GM18951 (cell line): ENCODE data around the gene RAB22A.

Experiments
- POLR2A ChIP-seq: IDR thresholded peaks from 4 replicates; pipeline ENCODE4 v1.6.1; 2011; ENCODE audit warnings: mild to moderate bottlenecking; ENCODE audit not compliant: insufficient read length, insufficient read depth; ENCODE audit errors: extremely low read depth
- in situ Hi-C: fragments of 300-500 bp; cut with MboI; formaldehyde crosslinking; loops from one replicate; pipeline ENCODE4 v1.12.0; 2022; ENCODE audit warnings: low sequenced_read_pairs, mixed read lengths, inconsistent platforms; ENCODE audit not compliant: unreplicated experiment

The RAB22A gene, protein sequence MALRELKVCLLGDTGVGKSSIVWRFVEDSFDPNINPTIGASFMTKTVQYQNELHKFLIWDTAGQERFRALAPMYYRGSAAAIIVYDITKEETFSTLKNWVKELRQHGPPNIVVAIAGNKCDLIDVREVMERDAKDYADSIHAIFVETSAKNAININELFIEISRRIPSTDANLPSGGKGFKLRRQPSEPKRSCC

DNA sequence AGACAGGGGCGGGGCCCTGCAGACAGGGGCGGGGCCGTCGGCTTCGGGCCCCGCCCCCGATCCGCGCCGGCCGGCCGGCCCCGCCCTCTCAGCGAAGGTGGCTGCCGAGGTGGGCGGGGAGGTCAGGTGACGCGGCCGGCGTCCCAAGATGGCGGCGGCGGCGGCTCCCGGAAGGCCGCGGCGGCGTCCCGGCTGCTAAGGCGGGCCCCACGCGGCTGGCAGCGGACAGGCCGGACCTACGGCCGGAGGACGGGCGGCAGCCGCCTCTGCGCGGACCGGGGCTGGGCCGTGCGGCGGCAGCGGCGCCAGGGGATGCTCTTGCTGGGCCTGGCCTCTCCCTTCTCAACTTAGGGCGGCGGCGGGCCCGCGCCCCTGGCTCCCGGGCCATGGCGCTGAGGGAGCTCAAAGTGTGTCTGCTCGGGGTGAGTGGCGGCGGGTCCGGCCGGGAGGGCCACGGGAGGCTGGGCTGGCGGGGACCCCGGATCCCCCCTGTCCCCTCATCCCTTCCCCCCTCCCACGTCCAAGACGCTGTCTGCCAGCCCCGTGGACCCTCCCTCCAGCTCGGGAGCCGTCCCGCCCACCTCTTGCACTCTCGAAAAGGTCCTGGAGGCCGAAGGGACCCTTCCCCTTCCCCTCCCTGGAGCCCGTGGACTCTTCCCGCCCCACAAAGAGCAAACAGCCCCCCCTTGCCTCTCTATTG is at the start of gene RAB22A:
Gene RAB22A (plus strand): TSS at position 125 of the 700 bp plus-strand sequence. CDS start 262 bp downstream, at position 387.
- TF ChIP-seq POLR2A, result peak; percentile 95
- in situ Hi-C loops, result no loop called here

DNA sequence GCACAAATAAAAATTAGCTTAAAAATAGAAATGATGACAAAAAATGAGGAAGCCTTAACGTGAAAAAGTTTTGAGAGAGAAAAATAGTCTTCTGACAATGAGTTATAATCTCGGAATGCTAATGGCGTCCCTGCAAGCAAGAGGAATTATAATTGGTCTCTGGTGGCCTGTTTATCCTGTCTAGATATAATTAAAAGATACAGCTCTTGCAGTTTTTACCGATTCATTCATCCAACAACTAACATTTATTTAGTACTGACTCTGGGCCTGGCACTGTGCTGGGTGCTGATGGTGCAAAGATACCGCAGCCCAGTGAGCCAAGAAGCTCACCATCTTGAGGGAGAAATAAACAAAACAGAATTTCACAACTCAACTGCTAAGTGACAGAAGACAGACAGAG is 49.5 kb upstream of the RAB22A start:
- in situ Hi-C loops, result no loop called here
- TF ChIP-seq POLR2A, result no peak

DNA sequence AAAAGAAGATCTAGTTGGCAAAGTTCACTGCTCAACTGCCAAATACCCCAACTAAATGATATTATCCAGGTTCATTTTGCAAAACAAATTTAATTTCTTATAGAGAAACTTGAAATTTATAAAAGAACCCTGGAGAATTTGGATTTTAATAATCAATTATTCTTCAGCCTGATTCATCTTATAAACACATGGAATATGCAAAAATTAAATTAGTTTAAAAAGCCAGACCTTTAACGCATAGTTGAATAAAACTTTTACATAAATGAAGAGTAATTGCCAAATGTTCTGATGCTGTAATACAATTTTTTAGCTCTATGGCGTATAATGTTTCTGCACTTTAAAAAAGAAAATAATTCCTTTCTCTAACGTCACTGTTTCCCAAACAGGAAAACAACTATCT is 47.9 kb upstream of the RAB22A start:
- in situ Hi-C loops, result no loop called here
- TF ChIP-seq POLR2A, result no peak

DNA sequence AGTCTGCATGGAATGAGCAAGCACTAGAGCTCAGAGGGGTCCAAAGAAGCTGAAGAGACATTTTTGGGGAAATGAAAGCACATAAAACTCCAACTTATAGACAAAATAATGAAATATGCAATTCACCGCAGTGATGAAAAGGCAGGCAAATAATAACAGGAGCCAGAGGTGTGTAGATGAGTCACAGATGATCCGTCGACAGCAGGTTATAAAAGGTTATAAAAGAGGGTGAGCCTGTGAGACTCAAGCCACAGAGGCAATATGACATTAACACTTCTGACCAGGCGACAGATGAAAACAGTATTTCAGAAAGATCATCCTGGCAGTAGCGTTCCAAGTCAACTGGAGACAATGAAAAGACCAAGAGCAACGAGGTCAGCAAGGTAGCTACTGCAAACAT is 45.2 kb upstream of the RAB22A start:
- TF ChIP-seq POLR2A, result no peak
- in situ Hi-C loops, result no loop called here

DNA sequence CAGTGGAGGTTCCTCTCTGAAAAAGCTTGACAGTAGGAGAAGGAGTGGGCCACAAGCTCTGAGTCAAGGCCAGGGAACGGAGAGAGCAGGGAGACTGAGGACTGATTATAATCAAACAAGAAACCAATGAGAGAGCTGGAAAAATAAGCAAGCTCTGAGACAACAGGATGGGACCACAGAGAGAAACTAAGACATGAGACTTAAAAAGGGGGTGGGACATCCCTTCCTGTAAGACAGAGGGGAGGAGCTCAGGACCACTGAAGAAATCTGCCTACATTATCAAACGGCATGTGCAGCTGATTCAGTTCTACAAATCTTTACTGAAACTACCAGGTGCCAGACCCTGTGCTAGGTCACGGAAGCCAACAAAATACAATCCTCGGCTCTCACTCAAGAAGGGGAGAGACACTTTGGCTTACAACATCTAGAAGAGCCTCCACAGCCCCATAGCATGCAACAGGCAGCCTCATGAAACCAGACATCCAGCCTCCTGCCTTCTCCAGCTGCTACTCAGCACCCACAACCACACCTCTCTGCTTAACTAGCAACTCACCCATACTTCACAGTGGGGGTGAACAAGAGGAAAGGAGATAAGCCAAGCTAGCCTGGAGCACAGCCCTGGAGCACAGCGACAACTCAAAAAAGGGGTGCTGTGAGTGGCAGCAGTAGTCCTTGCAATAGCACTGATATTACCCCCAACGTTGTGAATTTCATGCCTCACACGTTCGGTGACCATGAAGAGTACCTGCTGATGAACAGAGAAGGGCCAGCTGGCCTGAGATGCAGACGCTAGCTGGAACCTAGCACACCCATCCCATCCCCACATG is 41.9 kb upstream of the RAB22A start:
- no peak for TF ChIP-seq POLR2A
- in situ Hi-C loops, result no loop called here

DNA sequence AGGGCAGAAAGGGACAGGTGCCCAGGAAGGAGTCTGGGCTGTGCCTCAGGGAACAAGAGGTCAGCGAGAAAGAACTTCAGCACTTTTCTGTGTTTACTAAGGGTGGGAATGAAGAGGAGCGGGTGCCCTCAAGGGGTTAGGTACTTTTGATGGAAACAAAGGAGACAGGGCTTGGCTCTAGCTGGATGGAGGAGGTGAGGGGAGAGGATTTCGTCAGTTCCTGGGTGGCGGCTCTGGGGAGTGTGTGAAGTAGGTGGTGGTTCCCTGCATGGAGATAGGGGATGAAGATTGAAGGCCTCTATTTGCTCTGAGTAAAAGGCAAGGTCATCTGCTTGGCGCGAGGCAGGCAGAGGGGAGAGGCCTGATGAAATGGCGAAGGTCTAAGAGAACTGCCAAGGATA is 41.1 kb upstream of the RAB22A start:
- no peak for TF ChIP-seq POLR2A
- in situ Hi-C loops, result no loop called here

DNA sequence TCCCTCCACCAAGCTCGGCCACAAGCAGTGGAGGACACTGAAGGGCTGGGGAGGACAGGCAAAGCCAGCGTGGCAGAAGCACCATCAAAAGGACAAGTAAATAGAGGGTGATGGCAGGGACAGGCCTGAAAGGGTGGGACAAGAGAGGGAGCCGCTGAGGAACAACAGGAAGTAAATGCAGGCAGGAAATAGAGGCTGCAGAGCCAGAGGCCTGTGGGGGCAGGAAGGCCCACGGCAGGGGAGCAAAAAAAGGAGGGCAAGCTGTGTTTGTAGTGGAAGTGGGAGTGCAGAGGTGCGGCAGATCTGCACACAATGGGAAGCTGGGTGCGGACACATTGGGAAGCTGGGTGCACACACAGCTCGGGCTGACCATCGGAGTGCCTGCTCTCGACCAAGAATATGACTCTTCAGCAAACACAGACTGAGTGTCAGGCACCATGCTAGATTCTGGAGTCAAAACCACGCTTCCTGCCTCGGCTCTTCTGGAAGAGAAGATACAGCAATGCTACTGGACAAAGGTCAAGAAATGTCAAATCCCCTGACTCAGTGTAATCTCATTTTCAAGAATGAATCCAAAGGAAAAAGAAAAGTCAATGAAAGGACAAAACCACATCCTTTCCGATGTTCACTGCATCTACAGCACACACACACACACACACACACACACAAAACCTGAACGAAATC is 40.4 kb upstream of the RAB22A start:
- in situ Hi-C loops, result no loop called here
- TF ChIP-seq POLR2A, result no peak

DNA sequence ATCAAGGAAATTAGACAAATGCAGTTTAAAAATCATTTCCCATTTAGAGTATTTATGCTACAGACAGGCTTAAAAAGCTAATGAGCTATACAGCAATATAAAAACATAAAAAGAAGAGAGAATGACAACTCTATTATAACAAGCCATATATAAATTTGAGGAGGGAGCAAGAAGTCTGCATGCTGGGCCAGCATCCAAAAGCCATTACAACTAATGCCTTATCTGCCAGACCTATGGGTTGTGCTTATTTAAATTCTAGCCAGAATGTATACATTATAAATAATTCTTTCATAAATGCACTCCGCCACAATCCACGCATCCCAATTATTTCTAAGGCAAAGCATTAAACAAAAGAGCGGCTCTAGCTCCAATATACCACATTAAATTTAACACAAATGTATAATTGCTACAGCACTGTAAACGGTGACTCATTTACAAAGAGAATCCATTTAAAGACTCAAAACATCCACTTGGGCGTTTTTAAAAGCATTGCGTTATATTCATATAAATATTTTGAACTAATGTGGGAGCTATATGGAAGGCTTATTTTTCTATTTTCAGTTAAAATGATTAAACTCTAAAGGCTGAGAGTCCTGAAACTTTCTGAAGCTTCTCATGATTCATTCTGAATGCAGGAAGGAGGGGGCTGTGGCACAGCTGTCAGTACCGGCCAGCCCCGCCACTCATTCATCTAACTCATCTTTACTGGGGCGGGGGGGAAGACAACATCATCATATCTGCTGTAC is 37.7 kb upstream of the RAB22A start:
- no peak for TF ChIP-seq POLR2A
- in situ Hi-C loops, result no loop called here

DNA sequence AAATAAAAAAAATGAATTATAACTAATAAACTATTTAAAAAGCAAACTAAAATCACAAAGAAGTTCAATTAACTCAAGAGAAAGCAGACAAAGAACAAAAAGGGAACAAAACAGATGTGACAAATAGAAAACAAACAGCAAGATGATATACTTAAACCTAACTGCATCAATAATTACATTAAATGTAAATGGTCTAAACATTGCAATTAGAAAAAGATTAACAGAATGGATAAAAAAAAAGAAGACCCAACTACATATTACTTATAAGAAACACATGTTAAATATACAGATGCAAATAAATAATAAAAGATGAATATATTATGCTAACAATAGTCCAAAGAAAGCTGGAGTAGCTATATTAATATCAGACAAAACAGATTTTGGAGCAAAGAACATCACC is 35.1 kb upstream of the RAB22A start:
- no peak for TF ChIP-seq POLR2A
- in situ Hi-C loops, result no loop called here

DNA sequence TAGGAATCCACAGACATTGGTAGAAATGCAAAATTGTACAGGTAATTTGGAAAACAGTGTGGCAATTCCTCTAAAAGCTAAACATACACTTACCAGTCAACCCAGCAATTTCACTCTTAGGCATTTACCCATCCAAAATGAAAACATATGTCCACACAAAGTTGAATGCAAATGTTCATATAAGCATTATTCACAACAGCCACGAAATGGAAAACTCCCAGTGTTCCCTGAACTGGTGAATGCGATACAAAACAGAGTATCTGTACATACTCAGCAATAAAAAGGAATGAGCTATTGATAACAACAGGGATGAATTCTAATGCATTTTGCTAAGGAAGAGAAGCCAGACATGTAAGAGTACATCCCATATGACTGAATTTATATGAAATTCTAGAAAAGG is 32.4 kb upstream of the RAB22A start:
- in situ Hi-C loops, result no loop called here
- TF ChIP-seq POLR2A, result no peak

DNA sequence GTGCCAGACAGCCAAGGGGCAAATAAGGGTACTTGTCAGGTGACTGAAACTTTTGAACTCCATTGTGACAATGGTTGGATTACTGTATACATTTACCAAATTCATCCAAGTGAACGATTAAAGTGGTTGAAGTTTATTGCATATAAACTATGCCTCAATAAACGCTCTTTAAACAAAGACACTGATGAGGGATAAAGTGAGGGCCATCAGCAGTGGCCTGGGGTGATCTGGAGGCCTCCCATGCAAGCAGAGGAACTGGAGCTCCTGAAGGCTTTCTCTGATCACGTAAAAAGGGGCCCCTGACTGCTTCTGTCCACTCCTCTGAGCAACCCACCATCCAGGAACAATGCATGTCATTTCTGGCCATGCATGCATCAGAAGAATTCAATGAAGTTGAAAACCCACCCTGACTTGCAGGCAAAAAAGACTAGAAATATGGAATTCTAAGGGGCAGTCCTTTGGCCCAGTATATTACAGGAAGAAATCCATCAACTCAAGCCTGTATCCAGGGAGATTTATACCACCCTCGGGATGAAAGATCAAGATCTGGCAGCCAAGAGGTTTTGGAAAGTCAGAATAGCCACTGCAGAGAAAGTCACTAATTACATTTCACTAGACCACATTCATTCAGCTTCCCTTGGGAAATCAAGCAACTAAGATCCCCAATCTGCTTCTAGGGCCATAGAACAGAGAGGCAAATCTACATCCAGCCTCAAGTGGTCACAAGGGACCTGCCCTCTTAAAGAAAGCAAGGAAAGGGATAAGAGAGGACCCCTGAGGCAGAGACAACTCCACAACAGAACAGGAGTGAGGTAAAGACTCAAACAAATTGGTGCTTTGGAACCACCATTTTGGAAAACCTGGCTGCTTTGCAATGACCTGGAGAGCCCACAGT is 31.7 kb upstream of the RAB22A start:
- in situ Hi-C loops, result no loop called here

DNA sequence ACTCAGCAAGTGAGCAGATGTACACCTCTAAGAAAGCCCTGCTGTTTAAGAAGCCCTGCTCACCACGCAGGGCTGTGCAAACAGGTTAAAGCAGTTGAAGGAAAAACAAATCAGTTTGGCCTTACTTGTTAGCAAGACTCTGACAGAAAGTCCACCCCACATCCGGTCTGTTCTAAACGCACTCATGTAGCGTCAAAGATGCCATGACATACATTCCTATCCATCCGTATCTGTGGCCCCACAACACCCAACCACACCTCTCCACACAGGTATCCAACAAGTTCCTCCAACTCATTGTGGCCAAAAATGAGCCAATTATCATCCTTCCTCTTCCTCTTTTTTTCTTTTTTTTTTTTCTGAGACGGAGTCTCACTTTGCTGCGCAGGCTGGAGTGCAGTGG is 22.8 kb upstream of the RAB22A start:
- in situ Hi-C loops, result no loop called here
- no peak for TF ChIP-seq POLR2A

More for the DNA sequence above, 31.7 kb upstream of the RAB22A start:
- no peak for TF ChIP-seq POLR2A

DNA sequence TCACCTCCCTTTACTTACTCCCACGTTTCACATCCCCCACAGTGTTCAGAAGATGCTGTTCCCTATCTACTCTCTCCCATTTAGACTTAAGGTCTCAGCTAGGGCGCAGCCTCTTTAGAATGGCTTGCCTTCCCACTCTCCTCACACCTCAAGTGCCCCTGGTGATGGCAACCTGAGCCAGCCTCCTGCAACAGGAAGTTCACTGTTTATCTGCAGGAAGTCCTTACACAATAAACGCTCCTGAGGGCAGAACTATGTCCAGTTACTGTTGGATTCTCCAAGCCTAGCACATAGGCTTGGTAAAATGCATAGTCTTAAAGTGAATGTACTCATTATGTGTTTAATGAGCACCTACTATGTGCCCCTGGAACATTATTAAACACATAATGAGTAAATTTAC is 21.9 kb upstream of the RAB22A start:
- no peak for TF ChIP-seq POLR2A
- in situ Hi-C loops, result no loop called here
